GM18505 (cell line): Measurements from ENCODE around the gene MT3.
"Not testable (repeated sequence)": the region's sequence is repeated elsewhere in the genome, so short reads cannot be mapped to it uniquely, and the experiment has no call there.

Experiments
- ATAC-seq: cut with Tn5 transposase; IDR thresholded peaks from one replicate; pipeline ENCODE4 v1.9.1; 2021; ENCODE audit not compliant: unreplicated experiment
- POLR2A ChIP-seq: IDR thresholded peaks from 4 replicates; pipeline ENCODE4 v1.6.1; 2011; ENCODE audit warnings: borderline replicate concordance; ENCODE audit not compliant: insufficient read depth, insufficient read length; ENCODE audit errors: extremely low read depth

MT3 gene

DNA sequence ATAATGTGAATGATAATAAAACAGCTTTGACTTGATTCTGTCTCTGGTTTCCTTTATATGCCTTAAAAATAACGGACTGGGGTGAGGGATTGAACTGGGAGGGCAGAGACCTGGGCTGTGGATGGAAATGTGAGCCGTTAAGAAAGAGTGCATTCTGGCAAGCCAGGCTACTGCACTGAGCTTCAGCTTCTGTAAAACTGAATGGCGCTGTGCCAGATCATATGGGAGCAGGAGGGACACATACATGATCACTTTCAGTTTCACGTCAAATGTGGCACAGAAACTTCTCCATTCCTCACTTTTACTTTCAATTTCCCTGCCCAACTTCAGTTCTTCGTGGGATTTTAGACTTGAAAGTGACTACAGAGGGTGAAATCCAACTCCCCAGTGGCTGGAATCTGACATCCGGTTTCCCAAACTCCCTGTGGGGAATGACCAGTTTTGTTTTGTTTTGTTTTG, 20.2 kb downstream of the MT3 start:
- no peak for TF ChIP-seq POLR2A
- peak; percentile 56 for ATAC-seq

DNA sequence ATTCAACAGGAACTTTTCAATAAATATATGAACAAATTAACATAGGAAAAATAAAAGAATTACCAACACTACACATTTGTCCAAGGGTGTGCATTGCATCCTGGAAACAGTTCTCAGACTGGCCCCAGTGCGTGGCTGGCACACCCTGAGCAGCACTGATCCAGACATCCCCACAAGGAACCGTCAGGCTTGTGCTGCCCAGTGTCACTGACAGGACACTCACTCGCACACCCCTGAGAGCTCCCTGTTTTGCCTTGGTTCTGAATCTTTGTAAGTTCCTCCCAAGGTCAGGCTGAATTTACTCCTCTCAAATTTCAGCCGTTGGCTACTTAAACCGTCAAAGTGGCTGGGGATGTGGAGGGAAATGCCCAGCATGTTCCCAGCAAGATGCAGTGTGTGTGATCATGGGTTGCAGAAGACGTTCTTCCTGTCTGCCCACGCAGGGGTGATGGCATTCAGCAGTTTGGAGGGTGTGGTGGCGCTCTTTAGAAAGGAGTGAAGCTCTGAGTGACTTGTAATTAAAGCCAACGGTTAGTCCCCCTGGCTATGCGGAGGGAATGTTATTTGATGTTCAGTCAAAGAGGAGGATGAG, 20.8 kb downstream of the MT3 start:
- no peak for TF ChIP-seq POLR2A
- ATAC-seq: no peak

DNA sequence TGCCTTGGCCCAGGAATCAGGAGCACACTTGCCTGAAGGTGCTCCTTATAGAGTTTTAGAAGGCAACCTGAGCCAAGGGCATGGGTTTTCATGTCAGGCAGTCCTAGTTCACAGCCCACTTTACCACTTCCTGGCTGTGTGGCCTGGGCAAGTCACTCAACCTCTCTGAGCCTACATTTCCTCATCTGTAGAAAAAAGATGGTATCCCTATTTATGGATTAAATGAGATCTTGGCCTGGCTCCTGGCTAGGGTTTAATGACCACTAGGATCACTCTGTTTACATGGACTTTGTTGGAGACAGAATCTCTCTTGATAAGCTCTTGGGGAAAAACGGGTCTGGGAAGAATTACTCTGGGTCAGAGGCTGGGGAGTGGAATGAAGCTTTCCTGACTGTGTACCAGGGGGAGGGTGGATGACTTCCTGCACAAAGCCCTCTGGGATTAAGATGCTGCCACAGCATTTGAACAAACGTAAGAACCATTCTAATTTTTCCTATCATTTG, 21.3 kb downstream of the MT3 start:
- no peak for TF ChIP-seq POLR2A
- no peak for ATAC-seq

DNA sequence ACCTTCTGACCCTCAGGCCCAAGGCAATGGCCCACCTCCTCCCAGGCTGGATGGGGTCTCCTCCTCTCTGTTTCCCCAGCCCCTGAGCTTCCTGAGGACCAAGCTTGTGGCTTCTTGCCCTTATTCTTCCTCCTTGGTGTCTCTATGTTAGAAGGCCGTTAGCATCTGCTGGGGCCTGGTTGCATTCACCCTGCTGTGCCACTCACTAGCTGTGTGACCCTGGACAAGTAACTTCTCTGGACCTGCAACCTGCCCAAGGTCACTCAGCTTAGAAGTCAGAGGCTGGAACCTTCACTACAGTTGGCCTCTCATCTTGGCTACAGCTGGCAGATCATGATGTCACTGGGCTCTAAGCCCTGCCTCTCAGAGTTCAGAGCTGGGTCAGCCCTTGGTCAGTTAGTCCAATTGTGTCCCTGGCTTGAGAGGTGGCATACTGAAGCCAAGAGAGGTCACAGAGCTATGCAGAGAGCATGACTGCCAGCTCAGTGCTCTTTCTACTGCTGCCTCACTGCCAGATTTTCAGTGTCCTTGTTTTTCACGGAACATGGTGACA, 22.0 kb downstream of the MT3 start:
- no peak for TF ChIP-seq POLR2A
- no peak for ATAC-seq

GRCh38 chr16:56613706-56614105, 24.4 kb downstream of the MT3 start:
- ATAC-seq: no peak
- no peak for TF ChIP-seq POLR2A

DNA sequence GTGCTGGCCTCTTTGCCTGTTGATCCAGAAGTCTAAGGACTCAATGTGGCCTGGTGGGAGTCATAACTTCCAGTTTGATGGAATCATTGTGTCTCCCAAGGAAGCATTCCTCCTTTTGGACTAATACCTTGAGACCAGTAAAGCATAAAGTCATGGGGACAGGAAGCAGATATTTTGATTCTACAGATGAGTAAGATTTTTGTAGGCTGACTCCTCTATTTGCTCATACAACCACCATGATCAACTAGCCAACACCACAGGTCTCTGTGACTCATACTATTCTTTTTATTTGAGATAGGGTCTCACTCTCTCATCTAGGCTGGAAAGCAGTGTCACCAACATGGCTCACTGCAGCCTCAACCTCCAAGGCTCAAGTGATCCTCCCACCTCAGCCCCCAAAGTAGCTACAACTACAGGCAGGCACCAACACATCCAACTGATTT, 25.2 kb downstream of the MT3 start:
- no peak for TF ChIP-seq POLR2A
- ATAC-seq: no peak

GRCh38 chr16:56615353-56615752, 26.0 kb downstream of the MT3 start:
- TF ChIP-seq POLR2A: no peak
- no peak for ATAC-seq

DNA sequence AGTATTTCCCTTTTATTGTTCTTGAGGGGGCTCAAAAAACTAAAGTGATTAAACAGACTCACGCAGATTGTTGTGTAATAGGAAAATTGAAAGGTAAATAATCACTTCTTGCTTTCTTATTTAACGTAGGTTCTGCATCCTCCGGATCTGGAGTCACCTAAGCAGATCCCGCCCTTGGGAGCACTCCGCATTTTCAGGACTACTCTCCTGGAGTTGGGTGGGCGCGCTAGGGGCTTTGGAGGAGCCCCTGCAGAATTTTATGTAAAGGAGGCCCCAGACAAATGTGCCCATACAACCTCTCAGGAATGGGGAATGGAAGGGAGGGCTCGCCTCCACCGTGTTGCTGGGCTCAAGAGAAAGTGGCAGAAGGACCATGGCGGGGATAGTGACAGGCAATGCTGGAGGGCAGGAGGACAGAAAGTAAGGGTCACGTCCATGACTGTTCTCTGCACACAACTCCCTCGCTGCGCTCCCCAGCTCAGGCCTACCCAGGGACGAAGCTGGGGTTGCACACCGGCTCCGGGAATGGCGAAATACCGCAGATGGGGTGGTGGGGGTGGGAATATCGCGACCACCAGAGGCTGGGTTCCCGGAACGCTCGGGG, 27.4 kb downstream of the MT3 start:
- no peak for ATAC-seq
- no peak for TF ChIP-seq POLR2A

GRCh38 chr16:56617212-56618085, 28.1 kb downstream of the MT3 start:
- TF ChIP-seq POLR2A: no peak
- no peak for ATAC-seq

GRCh38 chr16:56618138-56618537, 28.8 kb downstream of the MT3 start:
- no peak for TF ChIP-seq POLR2A
- no peak for ATAC-seq

- TF ChIP-seq POLR2A: no peak
- ATAC-seq: no peak
Measured at GRCh38 chr16:56620339-56620897, 31.1 kb downstream of the MT3 start.

DNA sequence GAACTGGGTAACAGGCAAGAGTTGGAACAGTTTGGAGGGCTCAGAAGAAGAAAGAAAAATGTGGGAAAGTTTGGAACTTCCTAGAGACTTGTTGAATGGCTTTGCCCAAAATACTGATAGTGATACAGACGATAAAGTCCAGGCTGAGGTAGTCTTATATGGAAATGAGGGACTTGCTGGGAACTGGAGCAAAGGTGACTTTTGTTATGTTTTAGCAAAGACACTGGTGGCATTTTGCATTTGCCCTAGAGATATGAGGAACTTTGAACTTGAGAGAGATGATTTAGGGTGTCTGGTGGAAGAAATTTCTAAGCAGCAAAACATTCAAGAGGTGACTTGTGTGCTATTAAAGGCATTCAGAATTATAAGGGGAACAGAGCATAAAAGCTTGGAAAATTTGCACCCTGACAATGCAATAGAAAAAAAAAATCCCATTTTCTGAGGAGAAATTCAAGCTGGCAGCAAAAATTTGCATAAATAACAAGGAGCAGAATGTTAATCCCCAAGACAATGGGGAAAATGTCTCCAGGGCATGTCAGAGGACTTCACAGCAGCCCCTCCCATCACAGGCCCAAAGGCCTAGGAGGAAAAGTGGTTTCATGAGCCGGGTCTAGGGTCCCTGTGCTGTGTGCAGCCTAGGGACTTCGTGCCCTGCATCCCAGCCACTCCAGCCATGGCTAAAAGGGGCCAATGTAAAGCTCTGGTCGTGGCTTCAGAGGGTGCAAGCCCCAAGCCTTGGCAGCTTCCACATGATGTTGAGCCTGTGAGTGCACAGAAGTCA, 32.5 kb downstream of the MT3 start:
- ATAC-seq: not testable (repeated sequence)

GRCh38 chr16:56623184-56623583, 33.9 kb downstream of the MT3 start:
- not testable (repeated sequence) for ATAC-seq

- no peak for ATAC-seq
- TF ChIP-seq POLR2A: no peak
Measured at GRCh38 chr16:56623637-56624036, 34.3 kb downstream of the MT3 start.
